Keratinocyte (primary cell): Measurements from ENCODE around the gene ZNF804A. TPM values are rescaled to one million over a fixed set of nuclear protein-coding genes. Genes with fewer than 3 reads are reported as not detected.

Source experiments
- DNase-seq: peaks from one replicate; pipeline ENCODE4 v3.0.0-alpha.2; 2011; ENCODE audit warnings: low read depth, missing footprints, low spot score
- FAIRE-seq: peaks from 2 replicates; lab custom pipeline; 2011; peaks lifted over from hg19 to GRCh38; lab: Jason Lieb, UNC
- H2AFZ ChIP-seq: 2 replicates; pipeline ENCODE4 v1.6.0; 2012; ENCODE audit warnings: low read length, control low read depth, inconsistent platforms; ENCODE audit not compliant: control insufficient read depth
- H3K27ac ChIP-seq: 2 replicates; pipeline ENCODE4 v1.5.1; 2011; ENCODE audit warnings: low read length; ENCODE audit not compliant: control insufficient read depth, insufficient read depth
- H3K27me3 ChIP-seq: 3 replicates; pipeline ENCODE4 v1.6.0; 2011; ENCODE audit warnings: low read length; ENCODE audit not compliant: control insufficient read depth, insufficient read depth; ENCODE audit errors: extremely low read depth
- H3K36me3 ChIP-seq, 2 experiments: 2 replicates in 1 of 2; 3 replicates in 1 of 2; pipeline ENCODE4 v1.5.1; 2011; ENCODE audit warnings: low read length in 2 of 2, mild to moderate bottlenecking in 1 of 2; ENCODE audit not compliant: control insufficient read depth in 2 of 2, insufficient read depth in 2 of 2; ENCODE audit errors: extremely low read depth in 1 of 2
- H3K4me1 ChIP-seq: 3 replicates; pipeline ENCODE4 v1.5.1; 2011; ENCODE audit warnings: low read length; ENCODE audit not compliant: control insufficient read depth, insufficient read depth; ENCODE audit errors: extremely low read depth
- H3K4me2 ChIP-seq: 3 replicates; pipeline ENCODE4 v1.6.0; 2011; ENCODE audit warnings: low read depth, low read length; ENCODE audit not compliant: control insufficient read depth, insufficient read depth; ENCODE audit errors: extremely low read depth
- H3K4me3 ChIP-seq, 3 experiments: fragments of 200-600 bp in 1 of 3; sonication (generic) in 1 of 3; 2 replicates in 2 of 3; 3 replicates in 1 of 3; pipeline ENCODE4 v1.5.1; 2011 to 2016; ENCODE audit warnings: low read length in 3 of 3, mild to moderate bottlenecking in 3 of 3, control low read depth in 2 of 3, inconsistent platforms in 1 of 3, low read depth in 1 of 3, mixed read lengths in 1 of 3, mixed run types in 1 of 3, moderate library complexity in 1 of 3; ENCODE audit not compliant: control insufficient read depth in 2 of 3, insufficient read depth in 2 of 3; ENCODE audit errors: extremely low read depth in 1 of 3
- H3K79me2 ChIP-seq: 2 replicates; pipeline ENCODE4 v1.6.0; 2012; ENCODE audit warnings: low read length; ENCODE audit not compliant: control insufficient read depth, insufficient read depth
- H3K9ac ChIP-seq: 3 replicates; pipeline ENCODE4 v1.6.0; 2011; ENCODE audit warnings: low read length; ENCODE audit not compliant: control insufficient read depth, insufficient read depth; ENCODE audit errors: extremely low read depth
- H3K9me1 ChIP-seq: 3 replicates; pipeline ENCODE4 v1.6.0; 2011; ENCODE audit warnings: low read length; ENCODE audit not compliant: control insufficient read depth, insufficient read depth; ENCODE audit errors: extremely low read depth
- H3K9me3 ChIP-seq: 2 replicates; pipeline ENCODE4 v1.5.1; 2012; ENCODE audit warnings: low read depth, low read length; ENCODE audit not compliant: control insufficient read depth
- H4K20me1 ChIP-seq: 3 replicates; pipeline ENCODE4 v1.6.0; 2011; ENCODE audit warnings: low read length; ENCODE audit not compliant: control insufficient read depth, insufficient read depth; ENCODE audit errors: extremely low read depth
- CTCF ChIP-seq, 3 experiments: IDR thresholded peaks in 1 of 3; conservative IDR thresholded peaks in 1 of 3; optimal IDR thresholded peaks in 1 of 3; 2 replicates in 2 of 3; 3 replicates in 1 of 3; pipeline versions ENCODE3 to v1.5.1; 2011; ENCODE audit warnings: low read length in 3 of 3, mild to moderate bottlenecking in 3 of 3, moderate library complexity in 2 of 3, control low read depth in 1 of 3, inconsistent platforms in 1 of 3; ENCODE audit not compliant: insufficient read depth in 2 of 3; ENCODE audit errors: extremely low read depth in 1 of 3
- EZH2 ChIP-seq: IDR thresholded peaks from one replicate; pipeline ENCODE4 v1.6.1; 2012; ENCODE audit warnings: inconsistent platforms, mild to moderate bottlenecking, low read length, moderate library complexity
- dilution Hi-C: fragments of 300-500 bp; cut with MboI; formaldehyde crosslinking; loops from one replicate; pipeline ENCODE4 v1.7.0; 2020; ENCODE audit warnings: low sequenced_read_pairs; ENCODE audit not compliant: extremely low pct_ligation_motif_present
- polyA plus RNA-seq, 5 experiments: library from polyadenylated mRNA; depleted of rRNA in 3 of 5; stranded (reverse) in 3 of 5; stranded (forward) in 1 of 5; unstranded in 1 of 5; fragments of >200 nt; gene quantifications; 1 replicate in 1 of 5; 2 replicates in 3 of 5; 3 replicates in 1 of 5; pipeline versions ENCODE4 v1.2.1 to v1.2.3, GENCODE V29; 2011 to 2012; ENCODE audit warnings: missing spikeins in 2 of 5, low read depth in 1 of 5, low replicate concordance in 1 of 5

Gene ZNF804A
- polyA plus RNA-seq, 1 donor (not counting 4 experiments of a cell fraction or from before 2014, with no cell fraction given), result 0.08 TPM

- H3K4me1 ChIP-seq, result no peaks in the 10 kb centered on the region
- H3K9me1 ChIP-seq, result no peaks in the 10 kb centered on the region
- no peaks in the 10 kb centered on the region for H3K79me2 ChIP-seq
- TF ChIP-seq CTCF (optimal IDR thresholded peaks at IDR 0.05 in 1 of 3, IDR thresholded peaks at IDR 0.05 in 1 of 3, conservative IDR thresholded peaks at IDR 0.05 in 1 of 3; ENCODE audit: extremely low read depth in 1 of 3, insufficient read depth in 2 of 3, low read length in 3 of 3), result no peak
- no peak for TF ChIP-seq EZH2
- no peak overlapping the region for H2AFZ ChIP-seq
- FAIRE-seq (no peak), DNase-seq (no peak)
- H3K9me3 ChIP-seq, result no peaks in the 10 kb centered on the region
- no peak overlapping the region for H3K4me3 ChIP-seq
- no peaks in the 10 kb centered on the region for H3K27me3 ChIP-seq
- H4K20me1 ChIP-seq, result no peaks in the 10 kb centered on the region
- dilution Hi-C loops, result no loop called here
- H3K27ac ChIP-seq, result no peak overlapping the region
- H3K4me2 ChIP-seq, result no peak overlapping the region
- no peaks in the 10 kb centered on the region for H3K36me3 ChIP-seq
- H3K9ac ChIP-seq, result no peak overlapping the region
Measured at GRCh38 chr2:184551626-184552025, 46.7 kb upstream of the ZNF804A start.

- Histone ChIP-seq H3K4me1 (no peaks in the 10 kb centered on the region), H3K9me1 (no peaks in the 10 kb centered on the region), H3K9me3 (no peaks in the 10 kb centered on the region), H3K4me3 (no peak overlapping the region), H2AFZ (no peak overlapping the region), H3K27me3 (no peaks in the 10 kb centered on the region), H3K4me2 (no peak overlapping the region), H3K27ac (no peak overlapping the region), H3K9ac (no peak overlapping the region), H4K20me1 (no peaks in the 10 kb centered on the region), H3K36me3 (no peaks in the 10 kb centered on the region), H3K79me2 (no peaks in the 10 kb centered on the region)
- DNase-seq, result peak; percentile 28
- dilution Hi-C loops, result no loop called here
- TF ChIP-seq CTCF (optimal IDR thresholded peaks at IDR 0.05 in 1 of 3, IDR thresholded peaks at IDR 0.05 in 1 of 3, conservative IDR thresholded peaks at IDR 0.05 in 1 of 3; ENCODE audit: extremely low read depth in 1 of 3, insufficient read depth in 2 of 3, low read length in 3 of 3), result no peak
- no peak for TF ChIP-seq EZH2
- no peak for FAIRE-seq
Measured at GRCh38 chr2:184554736-184555135, 43.6 kb upstream of the ZNF804A start.
